ENCODE measurements around the gene INPP5F. TPM values are rescaled to one million over a fixed set of nuclear protein-coding genes. Genes with fewer than 3 reads are reported as not detected.

INPP5F gene
- total RNA-seq, 1 experiment from 2014 or later = 26.4 TPM

DNA sequence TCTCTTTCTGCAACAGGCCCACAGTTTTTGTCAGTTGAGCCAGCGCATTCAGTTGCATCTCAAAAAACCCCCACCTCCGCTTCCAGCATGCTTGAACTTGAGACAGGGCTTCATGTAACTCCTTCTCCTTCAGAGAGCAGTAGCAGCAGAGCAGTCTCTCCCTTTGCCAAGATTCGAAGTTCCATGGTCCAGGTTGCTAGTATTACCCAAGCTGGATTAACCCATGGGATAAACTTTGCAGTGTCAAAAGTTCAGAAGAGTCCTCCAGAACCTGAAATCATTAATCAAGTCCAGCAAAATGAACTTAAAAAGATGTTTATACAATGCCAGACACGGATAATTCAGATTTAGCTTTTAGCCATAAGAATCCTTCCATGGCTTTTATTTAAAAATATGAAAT is 101.6 kb downstream of the INPP5F start:
- TF ChIP-seq, protein P1, sequence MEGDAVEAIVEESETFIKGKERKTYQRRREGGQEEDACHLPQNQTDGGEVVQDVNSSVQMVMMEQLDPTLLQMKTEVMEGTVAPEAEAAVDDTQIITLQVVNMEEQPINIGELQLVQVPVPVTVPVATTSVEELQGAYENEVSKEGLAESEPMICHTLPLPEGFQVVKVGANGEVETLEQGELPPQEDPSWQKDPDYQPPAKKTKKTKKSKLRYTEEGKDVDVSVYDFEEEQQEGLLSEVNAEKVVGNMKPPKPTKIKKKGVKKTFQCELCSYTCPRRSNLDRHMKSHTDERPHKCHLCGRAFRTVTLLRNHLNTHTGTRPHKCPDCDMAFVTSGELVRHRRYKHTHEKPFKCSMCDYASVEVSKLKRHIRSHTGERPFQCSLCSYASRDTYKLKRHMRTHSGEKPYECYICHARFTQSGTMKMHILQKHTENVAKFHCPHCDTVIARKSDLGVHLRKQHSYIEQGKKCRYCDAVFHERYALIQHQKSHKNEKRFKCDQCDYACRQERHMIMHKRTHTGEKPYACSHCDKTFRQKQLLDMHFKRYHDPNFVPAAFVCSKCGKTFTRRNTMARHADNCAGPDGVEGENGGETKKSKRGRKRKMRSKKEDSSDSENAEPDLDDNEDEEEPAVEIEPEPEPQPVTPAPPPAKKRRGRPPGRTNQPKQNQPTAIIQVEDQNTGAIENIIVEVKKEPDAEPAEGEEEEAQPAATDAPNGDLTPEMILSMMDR (IDR thresholded peaks at IDR 0.05; ENCODE audit: insufficient read depth in 1 of 2, low read depth in 1 of 2, low read length in 1 of 2, severe bottlenecking in 1 of 2, unreplicated experiment in 1 of 2) = no peak
- no peaks in the 10 kb centered on the region for H3K9me3 ChIP-seq
- no peaks in the 10 kb centered on the region for H3K27me3 Mint-ChIP-seq (ENCODE audit: insufficient read depth, unreplicated experiment)
- no peaks in the 10 kb centered on the region for H3K27me3 ChIP-seq (replicated peaks; ENCODE audit: control insufficient read depth, insufficient read depth, low read length)
- no TSS peak for BruUV-seq (replicated peaks)
- H3K9me3 Mint-ChIP-seq (ENCODE audit: unreplicated experiment) = no peaks in the 10 kb centered on the region
- no peaks in the 10 kb centered on the region for H3K4me1 ChIP-seq
- intact Hi-C loops (cut with micrococcal nuclease; ENCODE audit: unreplicated experiment) = no loop called here
- H3K36me3 ChIP-seq (ENCODE audit: control insufficient read depth, insufficient read depth, low read length) = peaks cover 1% of the 10 kb centered on the region; the same call in 1 of the 2 replicates
- H3K36me3 Mint-ChIP-seq (ENCODE audit: insufficient read depth, unreplicated experiment) = peaks cover 73% of the 10 kb centered on the region
- H3K4me3 ChIP-seq (ENCODE audit: low read depth, low read length) = no peak overlapping the region
- H3K4me1 Mint-ChIP-seq (ENCODE audit: low read depth, unreplicated experiment) = no peaks in the 10 kb centered on the region
- ChIA-PET CTCF (no interaction called here), POLR2A (no interaction called here)
- H3K4me3 Mint-ChIP-seq (ENCODE audit: unreplicated experiment) = no peak overlapping the region
- H3K27ac Mint-ChIP-seq (ENCODE audit: unreplicated experiment) = no peak overlapping the region
- no peak for DNase-seq

DNA sequence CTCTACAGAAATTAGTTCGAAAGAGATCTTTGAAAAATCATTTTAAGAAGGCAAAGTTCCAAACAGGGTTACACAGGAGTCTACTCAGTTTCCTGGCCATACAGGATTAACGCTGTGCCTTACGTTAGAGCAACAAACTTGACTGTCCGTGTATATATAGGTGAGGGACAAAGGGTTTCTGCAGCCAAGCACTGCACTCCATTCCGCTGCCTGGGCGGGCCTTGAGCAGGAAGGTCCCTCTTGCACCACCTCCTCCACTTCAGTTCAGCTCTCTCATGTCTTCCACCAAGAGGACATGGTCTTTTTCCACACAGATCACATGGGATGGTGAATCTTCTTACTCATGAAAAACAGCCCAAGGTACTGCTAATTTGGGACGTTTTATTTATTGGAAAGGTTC is 103.6 kb downstream of the INPP5F start:
- ChIA-PET POLR2A (no interaction called here), CTCF (no interaction called here)
- H3K4me1 ChIP-seq = no peaks in the 10 kb centered on the region; the same call in 1 of the 2 replicates
- H3K4me1 Mint-ChIP-seq (ENCODE audit: low read depth, unreplicated experiment) = peaks cover 15% of the 10 kb centered on the region
- no peak overlapping the region for H3K4me3 Mint-ChIP-seq (ENCODE audit: unreplicated experiment)
- peaks cover 93% of the 10 kb centered on the region for H3K36me3 Mint-ChIP-seq (ENCODE audit: insufficient read depth, unreplicated experiment)
- no TSS peak for BruUV-seq (replicated peaks)
- no peaks in the 10 kb centered on the region for H3K27me3 ChIP-seq (replicated peaks; ENCODE audit: control insufficient read depth, insufficient read depth, low read length)
- DNase-seq = no peak
- no peak overlapping the region for H3K4me3 ChIP-seq (ENCODE audit: low read depth, low read length)
- H3K27me3 Mint-ChIP-seq (ENCODE audit: insufficient read depth, unreplicated experiment) = no peaks in the 10 kb centered on the region
- TF ChIP-seq, protein P1 (IDR thresholded peaks at IDR 0.05; ENCODE audit: insufficient read depth in 1 of 2, low read depth in 1 of 2, low read length in 1 of 2, severe bottlenecking in 1 of 2, unreplicated experiment in 1 of 2) = no peak
- H3K9me3 ChIP-seq = no peaks in the 10 kb centered on the region
- intact Hi-C loops (cut with micrococcal nuclease; ENCODE audit: unreplicated experiment) = loop anchor here (2.0 kb wide), 1 partner anchor 79 kb away; no protein-coding TSS in a partner anchor
- no peaks in the 10 kb centered on the region for H3K9me3 Mint-ChIP-seq (ENCODE audit: unreplicated experiment)
- no peak overlapping the region for H3K27ac Mint-ChIP-seq (ENCODE audit: unreplicated experiment)
- peaks cover 1% of the 10 kb centered on the region; the same call in 1 of the 2 replicates for H3K36me3 ChIP-seq (ENCODE audit: control insufficient read depth, insufficient read depth, low read length)

DNA sequence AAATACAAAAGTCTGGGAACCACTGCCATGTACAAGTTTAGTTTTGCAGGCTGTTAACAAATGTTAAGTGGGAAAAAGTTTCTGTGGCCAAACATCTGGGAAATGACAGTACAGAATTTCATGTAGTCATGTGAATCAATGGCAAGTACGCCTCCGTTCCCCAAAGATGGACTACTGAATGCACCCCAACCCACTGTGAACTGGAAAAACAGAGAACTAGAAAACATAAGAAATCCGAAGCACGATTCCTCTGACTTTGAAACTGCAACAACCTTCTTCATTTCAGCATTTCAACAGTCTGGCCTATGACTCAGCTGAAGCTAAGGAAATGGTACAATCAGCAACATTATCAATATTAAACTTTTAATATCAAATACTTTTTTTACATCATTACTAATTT is 105.0 kb downstream of the INPP5F start:
- TF ChIP-seq, protein P1 (IDR thresholded peaks at IDR 0.05; ENCODE audit: insufficient read depth in 1 of 2, low read depth in 1 of 2, low read length in 1 of 2, severe bottlenecking in 1 of 2, unreplicated experiment in 1 of 2) = no peak
- no peak overlapping the region for H3K4me3 ChIP-seq (ENCODE audit: low read depth, low read length)
- Mint-ChIP-seq H3K4me1 (ENCODE audit: low read depth, unreplicated experiment) (peaks cover 19% of the 10 kb centered on the region), H3K9me3 (ENCODE audit: unreplicated experiment) (no peaks in the 10 kb centered on the region), H3K27me3 (ENCODE audit: insufficient read depth, unreplicated experiment) (no peaks in the 10 kb centered on the region), H3K27ac (ENCODE audit: unreplicated experiment) (no peak overlapping the region), H3K4me3 (ENCODE audit: unreplicated experiment) (no peak overlapping the region), H3K36me3 (ENCODE audit: insufficient read depth, unreplicated experiment) (peaks cover 93% of the 10 kb centered on the region)
- no TSS peak for BruUV-seq (replicated peaks)
- DNase-seq = no peak
- H3K27me3 ChIP-seq (replicated peaks; ENCODE audit: control insufficient read depth, insufficient read depth, low read length) = no peaks in the 10 kb centered on the region
- ChIA-PET CTCF (interaction anchor here (1.2 to 2.2 kb wide), 2 partner anchors 80 kb away, joined by 5 to 6 read pairs; no protein-coding TSS in a partner anchor), POLR2A (no interaction called here)
- H3K4me1 ChIP-seq = no peaks in the 10 kb centered on the region; the same call in 1 of the 2 replicates
- peaks cover 1% of the 10 kb centered on the region; the same call in 1 of the 2 replicates for H3K36me3 ChIP-seq (ENCODE audit: control insufficient read depth, insufficient read depth, low read length)
- intact Hi-C loops (cut with micrococcal nuclease; ENCODE audit: unreplicated experiment) = no loop called here
- no peaks in the 10 kb centered on the region for H3K9me3 ChIP-seq
